ENCODE data around the gene KCNN2. TPM values are rescaled to one million over a fixed set of nuclear protein-coding genes. Genes with fewer than 3 reads are reported as not detected.

The KCNN2 gene
- total and polyA plus RNA-seq, 2 of the 8 experiments (the other 6 are each of a cell fraction or from before 2014, with no cell fraction given): 13.1 to 18.6 TPM

GRCh38 chr5:114317751-114318150, 44.1 kb upstream of the KCNN2 start:
- CTCF ChIA-PET (ENCODE audit: partially characterized antibody): interaction anchor here (0.9 to 1.8 kb wide), 5 partner anchors 131 to 637 kb away, joined by 3 to 6 read pairs (median 4); no protein-coding TSS in a partner anchor
- no peaks in the 10 kb centered on the region for H3K79me2 ChIP-seq (ENCODE audit: control insufficient read depth in 1 of 2, insufficient read depth in 2 of 2, low read length in 2 of 2)
- TF ChIP-seq GABPA (IDR thresholded peaks at IDR 0.05; ENCODE audit: borderline replicate concordance, insufficient read depth, low read length) (no peak), TAF1 (IDR thresholded peaks at IDR 0.05; ENCODE audit: low read depth, low read length) (no peak), SIN3A (conservative IDR thresholded peaks at IDR 0.05 in 1 of 2, IDR thresholded peaks at IDR 0.05 in 1 of 2; ENCODE audit: low read depth in 1 of 2, low read length in 2 of 2) (no peak), POU5F1 (IDR thresholded peaks at IDR 0.05; ENCODE audit: low read depth, low read length) (no peak), SIX5 (IDR thresholded peaks at IDR 0.05; ENCODE audit: low read depth, low read length) (no peak), EP300 (IDR thresholded peaks at IDR 0.05; ENCODE audit: borderline replicate concordance in 1 of 2, low read depth in 2 of 2, low read length in 2 of 2) (no peak), RNF2 (IDR thresholded peaks at IDR 0.05; ENCODE audit: borderline replicate concordance, low read depth, low read length, missing control alignments, poor library complexity, severe bottlenecking) (no peak), RFX5 (IDR thresholded peaks at IDR 0.05; ENCODE audit: borderline replicate concordance, low read depth, low read length) (no peak), RXRA (IDR thresholded peaks at IDR 0.05; ENCODE audit: insufficient read depth, low read depth, low read length) (no peak), NRF1 (IDR thresholded peaks at IDR 0.05; ENCODE audit: low read depth, low read length) (no peak), ASH2L (IDR thresholded peaks at IDR 0.05; ENCODE audit: low read length) (no peak), SAP30 (IDR thresholded peaks at IDR 0.05; ENCODE audit: insufficient read depth, insufficient replicate concordance, low read length) (no peak), SRF (IDR thresholded peaks at IDR 0.05; ENCODE audit: low read depth, low read length) (no peak)

More at GRCh38 chr5:114317751-114318150, 44.1 kb upstream of the KCNN2 start:
- no peak overlapping the region for H3K4me2 ChIP-seq (ENCODE audit: insufficient read depth in 1 of 2, low read depth in 2 of 2, low read length in 2 of 2)
- no peak overlapping the region for H3K27ac ChIP-seq (ENCODE audit: low read depth, low read length)
- H3K79me1 ChIP-seq (ENCODE audit: low read depth, low read length): no peaks in the 10 kb centered on the region
- H3K4ac ChIP-seq (replicated peaks; ENCODE audit: insufficient read length, low read depth, low read length): no peak overlapping the region
- peaks cover 2% of the 10 kb centered on the region; the same call in 1 of the 2 replicates for H3K23me2 ChIP-seq (ENCODE audit: low read depth, low read length)
- POLR2A ChIA-PET (ENCODE audit: partially characterized antibody): interaction anchor here (0.9 kb wide), 1 partner anchor 27 kb away, joined by 3 read pairs; no protein-coding TSS in a partner anchor
- H3K36me3 ChIP-seq (ENCODE audit: control insufficient read depth in 2 of 4, insufficient read depth in 4 of 4, low read length in 3 of 4): no peaks in the 10 kb centered on the region
- H3K9ac ChIP-seq (replicated peaks in 1 of 4; ENCODE audit: extremely low read depth in 1 of 4, low read depth in 3 of 4, low read length in 3 of 4): no peak overlapping the region
- no peak overlapping the region for H4K5ac ChIP-seq (ENCODE audit: insufficient read length, low read depth, low read length)
- H3K23ac ChIP-seq (ENCODE audit: insufficient read length): no peak overlapping the region
- no peak overlapping the region for H3K4me3 ChIP-seq (ENCODE audit: extremely low read depth in 1 of 4, insufficient read depth in 2 of 4, low read depth in 3 of 4, low read length in 4 of 4)
- DNase-seq (ENCODE audit: low read depth in 1 of 2, low spot score in 2 of 2): no peak
- no peak overlapping the region for H4K8ac ChIP-seq (ENCODE audit: extremely low read depth, insufficient read depth, low read length)
- H2AFZ ChIP-seq (ENCODE audit: low read length): no peak overlapping the region
- no peak overlapping the region for H3K14ac ChIP-seq (ENCODE audit: insufficient read length)
- H3K56ac ChIP-seq (replicated peaks; ENCODE audit: insufficient read length, low read depth, low read length): no peak overlapping the region
- no peaks in the 10 kb centered on the region for H3K27me3 ChIP-seq (replicated peaks in 1 of 4; ENCODE audit: control insufficient read depth in 3 of 4, extremely low read depth in 1 of 4, insufficient read depth in 3 of 4, low read length in 3 of 4)
- FAIRE-seq: no peak
- H4K91ac ChIP-seq (replicated peaks; ENCODE audit: insufficient read length, low read length): no peak overlapping the region
- 90% methylated on average over 6 of the region's 6 CpGs; no CpG with 5 or more reads in 1 of the 2 experiments for WGBS, 2 experiments (ENCODE audit: extremely low coverage in 1 of 2, insufficient coverage in 1 of 2, insufficient read length in 1 of 2, insufficient replicate concordance in 2 of 2, low coverage in 1 of 2, low lambda C conversion rate in 2 of 2, missing lambda C conversion rate in 1 of 2)
- H2BK5ac ChIP-seq (ENCODE audit: low read depth, low read length): no peak overlapping the region
- no peak overlapping the region for H2AK5ac ChIP-seq (ENCODE audit: low read depth, low read length)
- no peak overlapping the region for H3K18ac ChIP-seq (ENCODE audit: extremely low read depth, low read length)
- no peaks in the 10 kb centered on the region for H4K20me1 ChIP-seq (replicated peaks in 1 of 2; ENCODE audit: control insufficient read depth in 1 of 2, insufficient read depth in 2 of 2, low read length in 2 of 2)
- H2BK15ac ChIP-seq (ENCODE audit: low read length): no peak overlapping the region
- H2BK20ac ChIP-seq (ENCODE audit: low read length): no peak overlapping the region
- H2BK120ac ChIP-seq (replicated peaks; ENCODE audit: low read depth, low read length): no peak overlapping the region
- peaks cover 0 to 1% (median 0%) of the 10 kb centered on the region in 4 experiments; a peak in 1 of 7 replicates for H3K4me1 ChIP-seq (replicated peaks in 1 of 4; ENCODE audit: control insufficient read depth in 3 of 4, insufficient read depth in 4 of 4, low read length in 3 of 4)
- H2BK12ac ChIP-seq (ENCODE audit: low read depth, low read length): peak overlapping the region; percentile 32; the same call in 1 of the 2 replicates
- H3K9me3 ChIP-seq (ENCODE audit: insufficient read depth in 2 of 2, low read depth in 1 of 2, low read length in 1 of 2): no peaks in the 10 kb centered on the region
